Smooth muscle cell (in vitro differentiated cells): ENCODE data around the gene IQSEC1. TPM values are rescaled to one million over a fixed set of nuclear protein-coding genes. Genes with fewer than 3 reads are reported as not detected.

Source experiments
- DNase-seq: peaks from one replicate; lab custom pipeline; 2025; ENCODE audit not compliant: unreplicated experiment; lab: John Stamatoyannopoulos, UW
- H2AFZ ChIP-seq: fragments of 200-600 bp; sonication (generic); 2 replicates; pipeline ENCODE4 v1.6.0; 2016; ENCODE audit warnings: antibody characterized with exemption, low read depth, mild to moderate bottlenecking
- H3F3A ChIP-seq: fragments of 200-600 bp; sonication (generic); 2 replicates; pipeline ENCODE4 v1.6.0; 2017; ENCODE audit warnings: antibody characterized with exemption, low read depth
- H3K27ac ChIP-seq: fragments of 200-600 bp; sonication (generic); 2 replicates; pipeline ENCODE4 v1.5.1; 2016; ENCODE audit warnings: low read depth, mild to moderate bottlenecking
- H3K27me3 ChIP-seq: fragments of 200-600 bp; sonication (generic); 2 replicates; pipeline ENCODE4 v1.6.1; 2016; ENCODE audit warnings: low read depth, mild to moderate bottlenecking
- H3K36me3 ChIP-seq: fragments of 200-600 bp; sonication (generic); 2 replicates; pipeline ENCODE4 v1.5.1; 2016; ENCODE audit warnings: low read depth
- H3K4me1 ChIP-seq: fragments of 200-600 bp; sonication (generic); 2 replicates; pipeline ENCODE4 v1.5.1; 2016; ENCODE audit warnings: low read depth
- H3K4me2 ChIP-seq: fragments of 200-600 bp; sonication (generic); 2 replicates; pipeline ENCODE4 v1.6.0; 2016; ENCODE audit warnings: mild to moderate bottlenecking
- H3K4me3 ChIP-seq: fragments of 200-600 bp; sonication (generic); 2 replicates; pipeline ENCODE4 v1.5.1; 2016; ENCODE audit warnings: mild to moderate bottlenecking
- H3K79me2 ChIP-seq: fragments of 200-600 bp; sonication (generic); 2 replicates; pipeline ENCODE4 v1.6.0; 2016; ENCODE audit warnings: low read depth, mild to moderate bottlenecking
- H3K9ac ChIP-seq: fragments of 200-600 bp; sonication (generic); 2 replicates; pipeline ENCODE4 v1.6.0; 2016; ENCODE audit warnings: low read depth
- H3K9me3 ChIP-seq: fragments of 200-600 bp; sonication (generic); replicated peaks from 2 replicates; pipeline ENCODE4 v1.5.1; 2016; ENCODE audit warnings: low read depth
- H4K20me1 ChIP-seq: fragments of 200-600 bp; sonication (generic); 2 replicates; pipeline ENCODE4 v1.6.0; 2016; ENCODE audit warnings: low read depth
- WGBS: methylation state at CpG from one replicate; pipeline ENCODE4 v1.1.7; 2016; ENCODE audit warnings: low lambda C conversion rate; 5-methylcytosine and 5-hydroxymethylcytosine counted together
- polyA plus RNA-seq: library from polyadenylated mRNA; unstranded; fragments of >200 nt; fragmentation: Nextera tagmentation; extraction: Ambion mirVana; gene quantifications from 2 replicates; pipeline ENCODE4 v1.2.1, GENCODE V29; 2016
- total RNA-seq: library from RNA; depleted of rRNA; stranded (reverse); fragments of >200 nt; gene quantifications from 2 replicates; pipeline ENCODE4 v1.2.3, GENCODE V29; 2014
- TF ChIP-seq, protein P1 (sequence below): fragments of 200-600 bp; sonication (generic); IDR thresholded peaks from 2 replicates; pipeline ENCODE4 v1.5.1; 2017; ENCODE audit warnings: borderline replicate concordance, mild to moderate bottlenecking, antibody characterized with exemption; ENCODE audit not compliant: insufficient read depth, poor library complexity, severe bottlenecking

The IQSEC1 gene
- total and polyA plus RNA-seq, 2 experiments from 2014 or later = 18.9 to 19.8 TPM

DNA sequence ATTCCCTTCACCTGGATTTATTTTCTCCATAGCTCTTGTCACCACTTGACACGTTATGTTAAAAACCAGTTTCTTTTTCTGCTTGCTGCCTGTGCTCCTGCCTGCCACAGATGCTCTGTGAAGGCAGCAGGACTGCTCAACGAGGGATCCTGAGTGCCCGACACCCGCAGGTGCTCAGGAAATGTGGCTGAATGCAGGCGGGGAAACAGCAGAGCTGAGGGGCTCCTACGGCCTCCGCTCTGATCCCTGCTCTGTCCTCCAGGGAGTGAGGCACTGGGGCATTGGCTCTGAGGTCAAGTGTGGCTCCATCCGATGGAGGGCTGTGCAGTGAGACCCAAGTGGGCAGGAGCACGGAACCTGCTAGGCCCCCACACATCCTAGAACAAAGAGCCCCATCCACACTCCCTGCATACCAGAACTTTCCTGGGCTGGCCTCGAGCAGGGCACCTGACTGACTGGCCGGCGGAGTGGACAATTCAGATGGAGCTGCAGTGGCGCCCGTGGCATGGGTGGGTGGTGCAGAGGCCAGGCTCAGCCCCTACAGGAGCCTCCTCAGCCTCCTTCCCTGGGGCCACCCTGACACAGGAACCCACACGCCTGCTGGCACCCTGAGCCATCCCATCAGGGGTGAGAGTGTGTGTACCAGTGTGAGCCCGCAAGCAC is 27.9 kb downstream of the IQSEC1 start:
- no peak overlapping the region for H3K27ac ChIP-seq
- no peak for DNase-seq
- 91% methylated on average over 16 of the region's 16 CpGs for WGBS
- no peaks in the 10 kb centered on the region for H3K79me2 ChIP-seq
- peaks cover 35% of the 10 kb centered on the region for H3K4me1 ChIP-seq
- H3K9ac ChIP-seq = no peak overlapping the region
- no peaks in the 10 kb centered on the region for H4K20me1 ChIP-seq
- H3K9me3 ChIP-seq = no peaks in the 10 kb centered on the region
- no peaks in the 10 kb centered on the region for H3K27me3 ChIP-seq
- H3K4me3 ChIP-seq = no peak overlapping the region
- no peak overlapping the region for H3K4me2 ChIP-seq
- no peak overlapping the region for H2AFZ ChIP-seq
- TF ChIP-seq, protein P1, sequence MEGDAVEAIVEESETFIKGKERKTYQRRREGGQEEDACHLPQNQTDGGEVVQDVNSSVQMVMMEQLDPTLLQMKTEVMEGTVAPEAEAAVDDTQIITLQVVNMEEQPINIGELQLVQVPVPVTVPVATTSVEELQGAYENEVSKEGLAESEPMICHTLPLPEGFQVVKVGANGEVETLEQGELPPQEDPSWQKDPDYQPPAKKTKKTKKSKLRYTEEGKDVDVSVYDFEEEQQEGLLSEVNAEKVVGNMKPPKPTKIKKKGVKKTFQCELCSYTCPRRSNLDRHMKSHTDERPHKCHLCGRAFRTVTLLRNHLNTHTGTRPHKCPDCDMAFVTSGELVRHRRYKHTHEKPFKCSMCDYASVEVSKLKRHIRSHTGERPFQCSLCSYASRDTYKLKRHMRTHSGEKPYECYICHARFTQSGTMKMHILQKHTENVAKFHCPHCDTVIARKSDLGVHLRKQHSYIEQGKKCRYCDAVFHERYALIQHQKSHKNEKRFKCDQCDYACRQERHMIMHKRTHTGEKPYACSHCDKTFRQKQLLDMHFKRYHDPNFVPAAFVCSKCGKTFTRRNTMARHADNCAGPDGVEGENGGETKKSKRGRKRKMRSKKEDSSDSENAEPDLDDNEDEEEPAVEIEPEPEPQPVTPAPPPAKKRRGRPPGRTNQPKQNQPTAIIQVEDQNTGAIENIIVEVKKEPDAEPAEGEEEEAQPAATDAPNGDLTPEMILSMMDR = no peak
- H3K36me3 ChIP-seq = no peaks in the 10 kb centered on the region
- no peaks in the 10 kb centered on the region for H3F3A ChIP-seq

DNA sequence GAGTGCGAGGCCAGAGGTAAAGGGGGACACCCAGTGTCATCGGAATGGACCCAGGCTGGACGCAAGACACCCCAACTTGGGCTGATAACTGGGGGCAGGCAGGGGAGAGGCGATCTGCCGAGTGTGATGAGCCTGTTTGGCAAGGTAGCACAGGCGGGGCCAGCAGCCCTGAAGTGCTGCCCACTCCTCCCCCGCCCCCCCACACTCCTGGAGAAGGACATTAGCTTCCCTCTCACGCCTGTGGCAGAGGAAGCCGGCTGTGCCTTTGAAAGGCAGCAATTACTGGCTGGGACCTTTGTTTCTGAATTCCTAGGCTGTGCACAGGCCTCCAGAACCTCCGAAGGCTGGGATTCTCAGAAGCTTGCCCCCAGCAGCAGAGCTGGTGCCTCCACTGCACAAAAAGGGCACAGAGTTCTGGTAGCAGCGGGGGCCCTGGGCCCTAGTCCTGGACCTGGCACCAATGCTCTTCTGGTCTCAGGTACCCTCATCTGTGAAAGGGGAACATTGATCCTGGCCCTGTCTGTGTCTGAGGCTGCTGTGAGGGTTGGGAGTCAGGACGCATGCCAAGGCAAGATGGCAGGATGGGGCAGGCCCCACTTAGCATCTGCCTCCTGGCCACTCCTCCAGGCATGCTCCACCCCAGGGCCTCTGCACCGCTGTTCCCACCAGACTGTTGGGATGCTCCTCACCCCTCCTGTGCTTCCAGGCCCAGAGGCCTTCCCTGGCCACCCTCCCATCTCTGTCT is 28.6 kb downstream of the IQSEC1 start:
- Histone ChIP-seq H3K27me3 (no peaks in the 10 kb centered on the region), H3K36me3 (no peaks in the 10 kb centered on the region), H3K4me1 (peaks cover 41% of the 10 kb centered on the region), H3K27ac (no peak overlapping the region), H2AFZ (no peak overlapping the region), H3K79me2 (no peaks in the 10 kb centered on the region), H3K9me3 (no peaks in the 10 kb centered on the region), H3K9ac (no peak overlapping the region), H3K4me2 (no peak overlapping the region), H3F3A (no peaks in the 10 kb centered on the region), H3K4me3 (no peak overlapping the region), H4K20me1 (no peaks in the 10 kb centered on the region)
- DNase-seq = no peak
- TF ChIP-seq, protein P1 = no peak
- WGBS = 85% methylated on average over 10 of the region's 13 CpGs

DNA sequence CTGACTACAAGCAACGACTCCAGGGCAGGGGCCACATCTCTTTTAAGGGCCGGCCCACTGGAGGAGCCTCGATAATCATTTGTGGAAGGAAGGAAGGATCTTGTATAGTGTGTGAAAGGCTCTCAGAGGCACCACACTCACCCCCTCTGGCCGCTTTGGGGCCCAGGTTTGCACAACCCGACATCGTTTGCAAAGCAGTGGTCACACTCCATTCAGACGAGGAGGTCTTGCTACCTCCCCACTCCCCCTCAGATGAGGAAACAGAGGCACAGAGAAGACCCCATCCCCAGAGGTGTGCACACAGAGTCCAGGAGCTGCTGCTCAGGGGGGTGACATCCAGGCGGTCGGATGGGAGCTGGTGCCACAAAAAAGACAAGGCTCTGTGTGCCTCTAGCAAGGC is 29.6 kb downstream of the IQSEC1 start:
- Histone ChIP-seq H3K9ac (no peak overlapping the region), H3K9me3 (no peaks in the 10 kb centered on the region), H3K27ac (no peak overlapping the region), H3K4me1 (peaks cover 51% of the 10 kb centered on the region), H4K20me1 (no peaks in the 10 kb centered on the region), H3K79me2 (no peaks in the 10 kb centered on the region), H3K4me3 (no peak overlapping the region), H3F3A (no peaks in the 10 kb centered on the region), H3K4me2 (no peak overlapping the region), H3K36me3 (no peaks in the 10 kb centered on the region), H2AFZ (no peak overlapping the region), H3K27me3 (no peaks in the 10 kb centered on the region)
- TF ChIP-seq, protein P1 = no peak
- WGBS = 93% methylated on average over 9 of the region's 9 CpGs
- no peak for DNase-seq
